ENCODE data around the gene SH3BGRL2.
"Not testable (repeated sequence)": the region's sequence is repeated elsewhere in the genome, so short reads cannot be mapped to it uniquely, and the experiment has no call there.

Gene SH3BGRL2

GRCh38 chr6:79608334-79609224 lies 22.6 kb upstream of the SH3BGRL2 start:
- no peak for DNase-seq (ENCODE audit: low spot score in 2 of 2)
- Mint-ChIP-seq H3K36me3 (no peaks in the 10 kb centered on the region), H3K4me1 (no peaks in the 10 kb centered on the region), H3K27ac (no peak overlapping the region), H3K4me3 (no peak overlapping the region), H3K9me3 (no peaks in the 10 kb centered on the region)
- no peak for ATAC-seq

GRCh38 chr6:79609225-79609595 lies 21.9 kb upstream of the SH3BGRL2 start:
- no peak for ATAC-seq
- no peaks in the 10 kb centered on the region for H3K9me3 Mint-ChIP-seq
- no peak for DNase-seq (ENCODE audit: low spot score in 2 of 2)
- H3K36me3 Mint-ChIP-seq = no peaks in the 10 kb centered on the region
- peaks cover 4% of the 10 kb centered on the region for H3K4me1 Mint-ChIP-seq
- H3K27ac Mint-ChIP-seq = no peak overlapping the region
- no peak overlapping the region for H3K4me3 Mint-ChIP-seq

- H3K4me1 Mint-ChIP-seq = peaks cover 6% of the 10 kb centered on the region
- no peak overlapping the region for H3K4me3 Mint-ChIP-seq
- no peaks in the 10 kb centered on the region for H3K36me3 Mint-ChIP-seq
- H3K9me3 Mint-ChIP-seq = no peaks in the 10 kb centered on the region
- no peak overlapping the region for H3K27ac Mint-ChIP-seq
- ATAC-seq = no peak
- DNase-seq (ENCODE audit: low spot score in 2 of 2) = no peak
Observed at GRCh38 chr6:79610306-79611009, 20.7 kb upstream of the SH3BGRL2 start.

- peaks cover 6% of the 10 kb centered on the region for H3K4me1 Mint-ChIP-seq
- H3K4me3 Mint-ChIP-seq = no peak overlapping the region
- no peaks in the 10 kb centered on the region for H3K9me3 Mint-ChIP-seq
- ATAC-seq (no peak), DNase-seq (ENCODE audit: low spot score in 2 of 2) (no peak)
- no peak overlapping the region for H3K27ac Mint-ChIP-seq
- no peaks in the 10 kb centered on the region for H3K36me3 Mint-ChIP-seq
Observed at GRCh38 chr6:79612457-79612856, 18.7 kb upstream of the SH3BGRL2 start.

GRCh38 chr6:79612918-79613317 lies 18.2 kb upstream of the SH3BGRL2 start:
- ATAC-seq (no peak), DNase-seq (ENCODE audit: low spot score in 2 of 2) (no peak)
- no peak overlapping the region for H3K4me3 Mint-ChIP-seq
- peaks cover 6% of the 10 kb centered on the region for H3K4me1 Mint-ChIP-seq
- no peak overlapping the region for H3K27ac Mint-ChIP-seq
- H3K36me3 Mint-ChIP-seq = no peaks in the 10 kb centered on the region
- no peaks in the 10 kb centered on the region for H3K9me3 Mint-ChIP-seq

GRCh38 chr6:79613912-79614311 lies 17.2 kb upstream of the SH3BGRL2 start:
- ATAC-seq (no peak), DNase-seq (ENCODE audit: low spot score in 2 of 2) (no peak)
- Mint-ChIP-seq H3K27ac (no peak overlapping the region), H3K4me1 (peaks cover 6% of the 10 kb centered on the region), H3K36me3 (no peaks in the 10 kb centered on the region), H3K9me3 (no peaks in the 10 kb centered on the region), H3K4me3 (no peak overlapping the region)

- DNase-seq (ENCODE audit: low spot score in 2 of 2) (no peak), ATAC-seq (peak; percentile 21)
- Mint-ChIP-seq H3K36me3 (no peaks in the 10 kb centered on the region), H3K4me3 (no peak overlapping the region), H3K9me3 (no peaks in the 10 kb centered on the region), H3K27ac (peak overlapping the region; percentile 15), H3K4me1 (peaks cover 6% of the 10 kb centered on the region)
Observed at GRCh38 chr6:79614326-79615305, 16.5 kb upstream of the SH3BGRL2 start.

- no peak overlapping the region for H3K27ac Mint-ChIP-seq
- DNase-seq (ENCODE audit: low spot score in 2 of 2) = no peak
- H3K36me3 Mint-ChIP-seq = no peaks in the 10 kb centered on the region
- no peak for ATAC-seq
- peaks cover 6% of the 10 kb centered on the region for H3K4me1 Mint-ChIP-seq
- no peak overlapping the region for H3K4me3 Mint-ChIP-seq
- no peaks in the 10 kb centered on the region for H3K9me3 Mint-ChIP-seq
Observed at GRCh38 chr6:79617518-79617941, 13.6 kb upstream of the SH3BGRL2 start.

GRCh38 chr6:79618425-79618824 lies 12.7 kb upstream of the SH3BGRL2 start:
- not testable (repeated sequence) for H3K36me3 Mint-ChIP-seq, ATAC-seq, H3K27ac Mint-ChIP-seq

GRCh38 chr6:79621579-79621978 lies 9.6 kb upstream of the SH3BGRL2 start:
- Mint-ChIP-seq H3K36me3 (no peaks in the 10 kb centered on the region), H3K4me3 (no peak overlapping the region), H3K27ac (no peak overlapping the region), H3K4me1 (no peaks in the 10 kb centered on the region), H3K9me3 (no peaks in the 10 kb centered on the region)
- ATAC-seq (no peak), DNase-seq (ENCODE audit: low spot score in 2 of 2) (no peak)

More at GRCh38 chr6:79618425-79618824, 12.7 kb upstream of the SH3BGRL2 start:
- not testable (repeated sequence) for H3K9me3 Mint-ChIP-seq; H3K4me3 Mint-ChIP-seq; DNase-seq (ENCODE audit: low spot score in 2 of 2); H3K4me1 Mint-ChIP-seq

- H3K27ac Mint-ChIP-seq = no peak overlapping the region
- DNase-seq (ENCODE audit: low spot score in 2 of 2) = no peak
- no peak overlapping the region for H3K4me3 Mint-ChIP-seq
- no peaks in the 10 kb centered on the region for H3K36me3 Mint-ChIP-seq
- H3K9me3 Mint-ChIP-seq = no peaks in the 10 kb centered on the region
- ATAC-seq = no peak
- H3K4me1 Mint-ChIP-seq = no peaks in the 10 kb centered on the region
Observed at GRCh38 chr6:79622364-79622763, 8.8 kb upstream of the SH3BGRL2 start.

GRCh38 chr6:79623106-79623505 lies 8.0 kb upstream of the SH3BGRL2 start:
- H3K27ac Mint-ChIP-seq = no peak overlapping the region
- no peaks in the 10 kb centered on the region for H3K36me3 Mint-ChIP-seq
- no peaks in the 10 kb centered on the region for H3K9me3 Mint-ChIP-seq
- no peak for DNase-seq (ENCODE audit: low spot score in 2 of 2)
- ATAC-seq = no peak
- H3K4me3 Mint-ChIP-seq = no peak overlapping the region
- H3K4me1 Mint-ChIP-seq = no peaks in the 10 kb centered on the region

GRCh38 chr6:79625746-79626145 lies 5.4 kb upstream of the SH3BGRL2 start:
- H3K36me3 Mint-ChIP-seq = no peaks in the 10 kb centered on the region

GRCh38 chr6:79626811-79627210 lies 4.3 kb upstream of the SH3BGRL2 start:
- no peak overlapping the region for H3K27ac Mint-ChIP-seq
- H3K4me3 Mint-ChIP-seq = no peak overlapping the region
- H3K9me3 Mint-ChIP-seq = no peaks in the 10 kb centered on the region

More at GRCh38 chr6:79625746-79626145, 5.4 kb upstream of the SH3BGRL2 start:
- Mint-ChIP-seq H3K4me3 (no peak overlapping the region), H3K4me1 (peaks cover 1% of the 10 kb centered on the region), H3K27ac (no peak overlapping the region), H3K9me3 (no peaks in the 10 kb centered on the region)
- ATAC-seq (no peak), DNase-seq (ENCODE audit: low spot score in 2 of 2) (no peak)

GRCh38 chr6:79627422-79627821 lies 3.7 kb upstream of the SH3BGRL2 start:
- ATAC-seq (no peak), DNase-seq (ENCODE audit: low spot score in 2 of 2) (no peak)

More at GRCh38 chr6:79626811-79627210, 4.3 kb upstream of the SH3BGRL2 start:
- DNase-seq (ENCODE audit: low spot score in 2 of 2) (no peak), ATAC-seq (no peak)
- Mint-ChIP-seq H3K4me1 (peaks cover 6% of the 10 kb centered on the region), H3K36me3 (no peaks in the 10 kb centered on the region)

More at GRCh38 chr6:79627422-79627821, 3.7 kb upstream of the SH3BGRL2 start:
- Mint-ChIP-seq H3K27ac (no peak overlapping the region), H3K4me1 (peaks cover 6% of the 10 kb centered on the region), H3K4me3 (no peak overlapping the region), H3K9me3 (no peaks in the 10 kb centered on the region), H3K36me3 (no peaks in the 10 kb centered on the region)

All from stimulated activated effector memory CD8-positive, alpha-beta T cell treated with anti-CD3 and anti-CD28 coated beads, Interleukin-12 subunit alpha, Interleukin-12 subunit beta, amount 100 ng/mL, for 72 hours (primary cell).